Fibroblast of lung (primary cell): ENCODE data around the gene CCDC27.

Experiments used
- CTCF ChIP-seq, 2 donors: IDR thresholded peaks in 1 of 2; conservative IDR thresholded peaks in 1 of 2; 1 replicate in 1 of 2; 2 replicates in 1 of 2; pipeline ENCODE4 v1.5.1; 2011 to 2012; ENCODE audit warnings: low read length in 2 of 2, control low read depth in 1 of 2, inconsistent platforms in 1 of 2, low read depth in 1 of 2, mild to moderate bottlenecking in 1 of 2
- EZH2 ChIP-seq: IDR thresholded peaks from 2 replicates; pipeline ENCODE4 v1.5.1; 2012; ENCODE audit warnings: low read length, control low read depth, mild to moderate bottlenecking; ENCODE audit errors: missing control alignments

GRCh38 chr1:3753656-3754454 is 1.6 kb downstream of the CCDC27 start:
- no peak for TF ChIP-seq CTCF (conservative IDR thresholded peaks at IDR 0.05 in 1 of 2, IDR thresholded peaks at IDR 0.05 in 1 of 2; ENCODE audit: low read depth in 1 of 2, low read length in 2 of 2)
- TF ChIP-seq EZH2 = no peak
